Kidney (tissue), 14 donors: ENCODE results near the gene SBNO1. TPM values are rescaled to one million over a fixed set of nuclear protein-coding genes. Genes with fewer than 3 reads are reported as not detected.

Experiments used
- DNase-seq, 5 donors: peaks; one replicate each; pipeline ENCODE4 v3.0.0-alpha.2; 2013 to 2020
- FAIRE-seq: peaks from 2 replicates; lab custom pipeline; 2012; peaks lifted over from hg19 to GRCh38; lab: Jason Lieb, UNC
- H3K27ac ChIP-seq, 2 donors: one replicate each; pipeline ENCODE4 v1.7.0; 2013; ENCODE audit warnings: low read depth in 2 of 2, low read length in 2 of 2, inconsistent platforms in 1 of 2
- H3K27me3 ChIP-seq: one replicate; pipeline ENCODE4 v1.7.1; 2013; ENCODE audit warnings: low read length, inconsistent platforms; ENCODE audit not compliant: control insufficient read depth, insufficient read depth
- H3K36me3 ChIP-seq, 3 donors: one replicate each; pipeline versions ENCODE4 v1.7.0 to v1.7.1; 2013; ENCODE audit warnings: low read length in 3 of 3, control low read depth in 1 of 3, inconsistent platforms in 1 of 3; ENCODE audit not compliant: insufficient read depth in 3 of 3, control insufficient read depth in 2 of 3
- H3K4me1 ChIP-seq, 3 donors: one replicate each; pipeline versions ENCODE4 v1.7.0 to v1.7.1; 2013; ENCODE audit warnings: low read length in 3 of 3, inconsistent platforms in 1 of 3, low read depth in 1 of 3; ENCODE audit not compliant: control insufficient read depth in 2 of 3, insufficient read depth in 2 of 3
- H3K4me3 ChIP-seq, 3 donors: one replicate each; pipeline versions ENCODE4 v1.7.0 to v1.8.1; 2013; ENCODE audit warnings: low read length in 3 of 3, control low read depth in 1 of 3, inconsistent platforms in 1 of 3
- H3K9ac ChIP-seq, 3 donors: one replicate each; pipeline versions ENCODE4 v1.7.0 to v1.7.1; 2013; ENCODE audit warnings: low read length in 3 of 3, control low read depth in 1 of 3, inconsistent platforms in 1 of 3
- H3K9me3 ChIP-seq, 3 donors: one replicate each; pipeline versions ENCODE4 v1.7.0 to v1.7.1; 2013; ENCODE audit warnings: low read length in 3 of 3, control low read depth in 1 of 3, inconsistent platforms in 1 of 3; ENCODE audit not compliant: control insufficient read depth in 2 of 3, insufficient read depth in 1 of 3
- CTCF ChIP-seq: IDR thresholded peaks from 3 replicates; pipeline ENCODE4 v1.5.1; 2012; ENCODE audit warnings: mild to moderate bottlenecking, moderate library complexity, borderline replicate concordance; ENCODE audit not compliant: insufficient read depth; ENCODE audit errors: extremely low read depth
- intact Hi-C: fragments of 100-400 bp; cut with DNase I; formaldehyde crosslinking; loops from one replicate; pipeline ENCODE4 v1.11.1; 2022
- polyA plus RNA-seq: library from polyadenylated mRNA; stranded (reverse); fragments of 350-450 nt; fragmentation: Illumina TruSeq; extraction: RNeasy Lipid Tissue Mini Kit (QIAGEN cat#74804); gene quantifications from one replicate; pipeline ENCODE4 v1.2.3, GENCODE V29; 2014; ENCODE audit warnings: low read depth, low replicate concordance; ENCODE audit not compliant: insufficient read depth
- total RNA-seq: library from RNA; stranded (reverse); fragmentation: NEBNext Ultra II Directional; extraction: Animal tissue kit (Norgen Biotek cat#: 25700); gene quantifications from one replicate; pipeline ENCODE4 v1.2.1, GENCODE V29; 2021
- donor health status: control.
- donor health status: control.
- donor health status: control.
- donor health status: control.
- donor health status: control.
- donor health status: DM: yes; HTN: yes; CAD: no.
- donor health status: Normal renal cell carcinoma (clear cell type).

The SBNO1 gene
- total and polyA plus RNA-seq, 2 donors from 2014 or later, result 4.3 to 32.0 TPM

GRCh38 chr12:123286652-123287373, 77.8 kb downstream of the SBNO1 start:
- DNase-seq, result no peak
- H3K9ac ChIP-seq, result no peak overlapping the region
- peaks cover 0 to 4% (median 2%) of the 10 kb centered on the region in 3 donors for H3K36me3 ChIP-seq
- no peak for TF ChIP-seq CTCF
- FAIRE-seq, result no peak
- H3K27me3 ChIP-seq, result no peaks in the 10 kb centered on the region
- H3K27ac ChIP-seq, result no peak overlapping the region
- intact Hi-C loops, result no loop called here
- H3K9me3 ChIP-seq, result no peaks in the 10 kb centered on the region
- no peaks in the 10 kb centered on the region for H3K4me1 ChIP-seq
- no peak overlapping the region for H3K4me3 ChIP-seq

DNA sequence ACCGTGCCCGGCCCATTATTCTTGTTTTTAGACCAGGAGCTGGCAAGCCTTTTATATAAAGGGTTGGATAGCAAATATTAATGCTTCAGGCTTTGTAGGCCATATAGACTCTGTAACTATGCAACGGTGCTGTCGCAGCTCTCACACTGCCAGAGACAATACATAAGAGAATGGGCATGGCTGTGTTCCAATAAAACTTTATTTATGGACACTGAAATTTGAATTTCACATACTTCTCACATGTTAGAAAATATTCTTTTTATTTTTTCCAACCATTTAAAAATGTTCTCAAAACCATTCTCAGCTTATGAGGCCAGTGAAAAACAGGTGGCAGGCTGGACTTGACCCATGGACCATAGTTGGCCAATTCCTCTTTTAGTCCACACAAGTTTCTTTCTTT, 80.0 kb downstream of the SBNO1 start:
- Histone ChIP-seq H3K36me3 (peaks cover 0 to 2% (median 0%) of the 10 kb centered on the region in 3 donors), H3K9ac (no peak overlapping the region), H3K27ac (no peak overlapping the region), H3K4me1 (no peaks in the 10 kb centered on the region), H3K9me3 (no peaks in the 10 kb centered on the region), H3K27me3 (no peaks in the 10 kb centered on the region), H3K4me3 (no peak overlapping the region)
- DNase-seq (no peak), FAIRE-seq (no peak)
- no peak for TF ChIP-seq CTCF
- intact Hi-C loops, result no loop called here

- H3K36me3 ChIP-seq, result no peaks in the 10 kb centered on the region
- H3K4me1 ChIP-seq, result no peaks in the 10 kb centered on the region
- DNase-seq (no peak), FAIRE-seq (no peak)
- no peaks in the 10 kb centered on the region for H3K27me3 ChIP-seq
- H3K9ac ChIP-seq, result no peak overlapping the region
- intact Hi-C loops, result no loop called here
- H3K4me3 ChIP-seq, result no peak overlapping the region
- no peak overlapping the region for H3K27ac ChIP-seq
- no peak for TF ChIP-seq CTCF
- H3K9me3 ChIP-seq, result no peaks in the 10 kb centered on the region
Measured at GRCh38 chr12:123283461-123283860, 81.2 kb downstream of the SBNO1 start.
